ENCODE measurements around the gene CAPN10.

DNA sequence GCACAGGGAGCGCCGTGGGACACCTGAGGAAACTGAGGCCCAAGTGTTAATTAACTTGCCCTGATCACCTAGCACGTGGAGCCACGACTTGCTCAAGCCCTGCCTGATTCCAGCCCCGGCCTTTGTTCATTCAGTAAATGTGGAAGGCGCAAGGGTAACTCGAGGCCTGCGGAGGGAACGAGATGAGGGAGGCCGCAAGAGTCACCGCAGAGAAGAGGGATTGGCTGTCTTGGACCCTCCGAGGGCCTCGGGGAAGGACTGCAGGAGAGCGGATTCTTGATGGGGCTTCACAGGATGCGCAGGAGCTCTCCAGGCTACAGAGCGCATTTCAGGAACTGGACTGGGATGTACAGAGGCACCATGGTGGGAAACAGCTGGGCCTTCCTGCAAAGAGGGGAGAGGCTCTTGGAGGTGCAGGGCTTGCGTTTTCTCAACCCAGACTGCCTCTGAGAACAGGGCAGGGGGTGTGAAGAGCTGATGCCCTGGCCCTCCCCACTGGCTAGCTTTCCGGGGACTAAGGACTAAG lies 28.2 kb upstream of the CAPN10 start:
- TF ChIP-seq, protein P1, sequence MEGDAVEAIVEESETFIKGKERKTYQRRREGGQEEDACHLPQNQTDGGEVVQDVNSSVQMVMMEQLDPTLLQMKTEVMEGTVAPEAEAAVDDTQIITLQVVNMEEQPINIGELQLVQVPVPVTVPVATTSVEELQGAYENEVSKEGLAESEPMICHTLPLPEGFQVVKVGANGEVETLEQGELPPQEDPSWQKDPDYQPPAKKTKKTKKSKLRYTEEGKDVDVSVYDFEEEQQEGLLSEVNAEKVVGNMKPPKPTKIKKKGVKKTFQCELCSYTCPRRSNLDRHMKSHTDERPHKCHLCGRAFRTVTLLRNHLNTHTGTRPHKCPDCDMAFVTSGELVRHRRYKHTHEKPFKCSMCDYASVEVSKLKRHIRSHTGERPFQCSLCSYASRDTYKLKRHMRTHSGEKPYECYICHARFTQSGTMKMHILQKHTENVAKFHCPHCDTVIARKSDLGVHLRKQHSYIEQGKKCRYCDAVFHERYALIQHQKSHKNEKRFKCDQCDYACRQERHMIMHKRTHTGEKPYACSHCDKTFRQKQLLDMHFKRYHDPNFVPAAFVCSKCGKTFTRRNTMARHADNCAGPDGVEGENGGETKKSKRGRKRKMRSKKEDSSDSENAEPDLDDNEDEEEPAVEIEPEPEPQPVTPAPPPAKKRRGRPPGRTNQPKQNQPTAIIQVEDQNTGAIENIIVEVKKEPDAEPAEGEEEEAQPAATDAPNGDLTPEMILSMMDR (IDR thresholded peaks at IDR 0.05): no peak
- TF ChIP-seq POLR2A (IDR thresholded peaks at IDR 0.05): no peak

Data from tibial nerve (tissue), 3 donors.